ENCODE measurements around the gene PROSER2.
A peak's percentile ranks its signal among the peaks of the same experiment; 100 is the strongest.

Gene PROSER2

GRCh38 chr10:11906714-11907113 is 83.6 kb downstream of the PROSER2 start:
- DNase-seq (ENCODE audit: low spot score) = no peak
- no peak overlapping the region for H3K27ac ChIP-seq
- TF ChIP-seq, protein P1, sequence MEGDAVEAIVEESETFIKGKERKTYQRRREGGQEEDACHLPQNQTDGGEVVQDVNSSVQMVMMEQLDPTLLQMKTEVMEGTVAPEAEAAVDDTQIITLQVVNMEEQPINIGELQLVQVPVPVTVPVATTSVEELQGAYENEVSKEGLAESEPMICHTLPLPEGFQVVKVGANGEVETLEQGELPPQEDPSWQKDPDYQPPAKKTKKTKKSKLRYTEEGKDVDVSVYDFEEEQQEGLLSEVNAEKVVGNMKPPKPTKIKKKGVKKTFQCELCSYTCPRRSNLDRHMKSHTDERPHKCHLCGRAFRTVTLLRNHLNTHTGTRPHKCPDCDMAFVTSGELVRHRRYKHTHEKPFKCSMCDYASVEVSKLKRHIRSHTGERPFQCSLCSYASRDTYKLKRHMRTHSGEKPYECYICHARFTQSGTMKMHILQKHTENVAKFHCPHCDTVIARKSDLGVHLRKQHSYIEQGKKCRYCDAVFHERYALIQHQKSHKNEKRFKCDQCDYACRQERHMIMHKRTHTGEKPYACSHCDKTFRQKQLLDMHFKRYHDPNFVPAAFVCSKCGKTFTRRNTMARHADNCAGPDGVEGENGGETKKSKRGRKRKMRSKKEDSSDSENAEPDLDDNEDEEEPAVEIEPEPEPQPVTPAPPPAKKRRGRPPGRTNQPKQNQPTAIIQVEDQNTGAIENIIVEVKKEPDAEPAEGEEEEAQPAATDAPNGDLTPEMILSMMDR (IDR thresholded peaks at IDR 0.05) = no peak
- H3K4me3 ChIP-seq = no peak overlapping the region

DNA sequence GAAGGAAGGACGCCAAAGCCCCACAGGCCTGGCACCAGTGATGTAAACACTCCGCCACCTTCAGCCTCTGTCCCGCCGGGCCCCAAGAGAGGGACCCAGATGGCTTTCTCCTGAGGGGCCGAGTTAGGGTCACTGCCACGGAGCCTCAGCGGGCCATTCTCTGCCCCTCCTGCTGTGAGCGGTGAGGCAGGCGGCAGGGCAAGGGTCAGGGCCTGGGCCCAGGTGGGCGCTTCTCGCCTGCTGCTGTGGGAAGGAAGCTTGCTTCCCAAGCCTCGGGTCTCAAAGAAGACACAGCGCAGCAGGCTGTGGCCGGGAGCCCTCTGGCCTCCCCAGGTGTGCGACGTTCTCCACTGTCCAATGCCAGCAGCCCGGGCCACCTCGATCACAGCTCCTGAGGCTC is 84.8 kb downstream of the PROSER2 start:
- Histone ChIP-seq H3K4me3 (no peak overlapping the region), H3K27ac (no peak overlapping the region)
- TF ChIP-seq, protein P1 (IDR thresholded peaks at IDR 0.05) = no peak
- DNase-seq (ENCODE audit: low spot score) = no peak

DNA sequence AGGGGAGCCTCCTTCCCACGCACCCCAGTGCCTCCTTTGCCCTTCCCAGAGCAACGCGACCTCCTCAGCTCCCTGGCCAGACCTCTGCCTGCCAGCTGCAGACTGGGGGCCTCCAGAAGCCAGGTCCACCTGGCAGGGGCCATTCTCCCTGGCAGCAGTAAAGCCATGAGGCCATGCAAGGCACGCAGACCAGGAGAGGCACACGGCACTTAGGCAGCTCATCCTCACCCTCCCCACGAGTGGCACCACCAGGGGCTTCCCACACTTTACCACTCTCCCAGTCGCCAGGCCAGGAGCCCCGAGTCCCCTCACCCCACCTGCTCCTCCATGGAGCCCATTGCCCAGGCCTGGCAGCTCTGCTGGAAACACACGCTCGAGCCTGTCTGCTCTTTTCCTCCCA is 85.4 kb downstream of the PROSER2 start:
- Histone ChIP-seq H3K27ac (no peak overlapping the region), H3K4me3 (no peak overlapping the region)
- DNase-seq (ENCODE audit: low spot score) = no peak
- TF ChIP-seq, protein P1 (IDR thresholded peaks at IDR 0.05) = no peak

DNA sequence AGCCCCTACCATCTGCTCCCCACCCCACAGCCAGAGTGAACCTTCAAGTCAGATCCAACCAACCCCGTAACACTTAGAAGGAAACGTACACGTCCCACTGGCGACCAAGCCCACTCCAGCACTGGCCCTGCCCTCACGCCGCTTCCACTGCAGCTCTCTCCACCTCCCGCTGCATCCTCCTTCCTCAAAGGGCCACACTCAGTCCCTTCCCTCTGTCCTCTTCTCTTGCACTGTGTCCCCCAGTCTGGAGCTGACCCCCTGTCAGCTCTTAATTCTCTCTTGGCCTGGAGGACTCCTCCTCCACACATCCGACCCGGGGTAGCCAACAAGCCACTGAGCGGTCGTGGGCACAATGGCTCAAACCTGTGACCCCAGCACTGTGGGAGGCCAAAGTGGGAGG is 85.8 kb downstream of the PROSER2 start:
- Histone ChIP-seq H3K27ac (no peak overlapping the region), H3K4me3 (no peak overlapping the region)
- TF ChIP-seq, protein P1 (IDR thresholded peaks at IDR 0.05) = no peak
- no peak for DNase-seq (ENCODE audit: low spot score)

- H3K27ac ChIP-seq = no peak overlapping the region
- DNase-seq (ENCODE audit: low spot score) = no peak
- TF ChIP-seq, protein P1 (IDR thresholded peaks at IDR 0.05) = no peak
- H3K4me3 ChIP-seq = no peak overlapping the region
Measured at GRCh38 chr10:11909618-11910017, 86.5 kb downstream of the PROSER2 start.

GRCh38 chr10:11910102-11910501 is 86.9 kb downstream of the PROSER2 start:
- Histone ChIP-seq H3K27ac (no peak overlapping the region), H3K4me3 (no peak overlapping the region)
- DNase-seq (ENCODE audit: low spot score) = no peak
- TF ChIP-seq, protein P1 (IDR thresholded peaks at IDR 0.05) = no peak

DNA sequence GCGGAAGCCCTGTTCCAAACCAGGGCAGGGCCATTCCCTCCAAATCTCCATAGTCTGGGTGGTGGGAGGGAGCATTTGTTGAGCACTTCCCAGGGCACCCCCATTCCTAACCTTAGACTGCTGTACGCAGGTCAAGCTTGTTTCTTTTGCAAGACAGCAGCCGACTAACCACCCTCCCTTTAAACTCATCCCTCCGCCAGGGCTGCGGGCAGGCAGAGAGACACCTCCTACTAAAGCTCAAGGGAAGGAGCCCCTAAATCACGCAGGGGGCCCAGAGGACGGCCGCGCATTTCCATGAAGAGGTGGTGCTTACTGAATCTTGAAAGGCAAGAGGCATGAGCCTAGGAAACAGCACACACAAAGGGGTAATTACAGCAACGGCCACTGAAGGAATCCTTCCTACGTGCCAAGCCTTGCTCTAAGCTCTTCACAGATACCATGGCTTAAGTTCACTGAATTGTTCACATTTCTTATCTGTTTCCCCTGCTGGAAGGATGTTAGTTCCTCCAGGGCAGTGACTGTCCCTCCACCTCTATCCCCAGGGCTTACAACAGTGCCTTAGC is 90.0 kb downstream of the PROSER2 start:
- TF ChIP-seq, protein P1 (IDR thresholded peaks at IDR 0.05) = no peak
- peak; percentile 24 for DNase-seq (ENCODE audit: low spot score)
- H3K27ac ChIP-seq = no peak overlapping the region
- no peak overlapping the region for H3K4me3 ChIP-seq
